Skeletal muscle satellite cell (primary cell): ENCODE results near the gene SEMA3C.
A peak's percentile ranks its signal among the peaks of the same experiment; 100 is the strongest.

Experiments used
- H3K27me3 ChIP-seq: 2 replicates; pipeline ENCODE4 v1.7.0; 2013; ENCODE audit warnings: low read length; ENCODE audit not compliant: control insufficient read depth, insufficient read depth
- H3K36me3 ChIP-seq: 2 replicates; pipeline ENCODE4 v1.7.0; 2013; ENCODE audit warnings: mild to moderate bottlenecking, control low read depth, low read length; ENCODE audit not compliant: insufficient read depth
- H3K4me1 ChIP-seq: 2 replicates; pipeline ENCODE4 v1.7.0; 2013; ENCODE audit warnings: low read length; ENCODE audit not compliant: control insufficient read depth, insufficient read depth
- H3K4me2 ChIP-seq: 2 replicates; pipeline ENCODE4 v1.7.0; 2013; ENCODE audit warnings: mild to moderate bottlenecking, low read length
- H3K4me3 ChIP-seq: 2 replicates; pipeline ENCODE4 v1.7.0; 2013; ENCODE audit warnings: low read length
- H3K9ac ChIP-seq: 2 replicates; pipeline ENCODE4 v1.7.0; 2013; ENCODE audit warnings: mild to moderate bottlenecking, low read depth, low read length, moderate library complexity
- H3K9me3 ChIP-seq: replicated peaks from 2 replicates; pipeline ENCODE4 v1.7.0; 2013; ENCODE audit warnings: mild to moderate bottlenecking, control low read depth, low read length

The SEMA3C gene

GRCh38 chr7:80740778-80741545, 177.9 kb downstream of the SEMA3C start:
- peaks cover 22% of the 10 kb centered on the region for H3K36me3 ChIP-seq
- H3K9ac ChIP-seq: peak overlapping the region; percentile 47
- H3K4me3 ChIP-seq: no peak overlapping the region
- H3K4me1 ChIP-seq: peaks cover 30% of the 10 kb centered on the region
- H3K27me3 ChIP-seq: no peaks in the 10 kb centered on the region
- H3K4me2 ChIP-seq: peak overlapping the region; percentile 55
- H3K9me3 ChIP-seq: no peaks in the 10 kb centered on the region

DNA sequence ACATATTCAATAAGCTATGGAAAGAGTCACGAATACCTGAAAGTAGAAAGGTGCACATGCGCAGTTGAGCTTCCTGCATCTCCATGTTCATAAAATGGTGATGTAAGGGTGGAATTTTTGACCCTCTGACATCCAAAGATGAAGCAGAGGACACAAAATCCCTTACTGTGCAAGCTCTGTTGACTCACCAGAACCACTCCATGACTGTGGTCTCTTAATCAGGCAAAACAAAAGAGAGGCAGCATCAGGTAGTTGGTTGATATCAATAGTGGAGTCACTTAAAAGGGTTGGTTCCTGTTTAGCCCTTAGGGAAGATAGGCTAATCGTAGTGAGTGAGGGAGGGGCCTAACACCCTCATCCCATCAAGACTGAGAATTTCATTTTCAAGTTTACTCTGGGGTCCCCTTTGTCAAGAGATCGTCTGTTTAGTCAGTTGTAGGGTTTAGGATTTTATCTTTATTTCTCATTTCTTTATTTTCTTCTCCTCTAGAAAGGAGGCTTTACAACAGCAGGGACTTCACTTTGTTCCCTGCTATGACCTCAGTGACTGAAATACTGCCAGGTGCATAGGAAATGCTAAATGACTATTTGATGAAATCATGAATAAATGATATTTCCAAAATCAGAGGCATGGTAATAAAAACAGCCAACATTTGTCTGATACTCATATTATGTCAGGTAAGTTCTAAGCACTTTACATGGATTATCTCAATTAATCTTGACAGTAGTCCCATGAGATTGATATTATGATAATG, 182.3 kb downstream of the SEMA3C start:
- H3K9me3 ChIP-seq: no peaks in the 10 kb centered on the region
- H3K4me3 ChIP-seq: no peak overlapping the region
- no peak overlapping the region for H3K9ac ChIP-seq
- H3K4me2 ChIP-seq: no peak overlapping the region
- no peaks in the 10 kb centered on the region for H3K27me3 ChIP-seq
- no peaks in the 10 kb centered on the region for H3K36me3 ChIP-seq
- H3K4me1 ChIP-seq: peaks cover 18% of the 10 kb centered on the region

- Histone ChIP-seq H3K4me1 (peaks cover 7% of the 10 kb centered on the region), H3K36me3 (no peaks in the 10 kb centered on the region), H3K4me2 (no peak overlapping the region), H3K9ac (no peak overlapping the region), H3K9me3 (no peaks in the 10 kb centered on the region), H3K4me3 (no peak overlapping the region), H3K27me3 (no peaks in the 10 kb centered on the region)
These were observed 183.5 kb downstream of the SEMA3C start for GRCh38 chr7:80735330-80735729.

GRCh38 chr7:80734011-80734410, 184.8 kb downstream of the SEMA3C start:
- Histone ChIP-seq H3K27me3 (no peaks in the 10 kb centered on the region), H3K4me3 (no peak overlapping the region), H3K4me2 (no peak overlapping the region), H3K9ac (no peak overlapping the region), H3K9me3 (no peaks in the 10 kb centered on the region), H3K36me3 (no peaks in the 10 kb centered on the region), H3K4me1 (peaks cover 3% of the 10 kb centered on the region)

DNA sequence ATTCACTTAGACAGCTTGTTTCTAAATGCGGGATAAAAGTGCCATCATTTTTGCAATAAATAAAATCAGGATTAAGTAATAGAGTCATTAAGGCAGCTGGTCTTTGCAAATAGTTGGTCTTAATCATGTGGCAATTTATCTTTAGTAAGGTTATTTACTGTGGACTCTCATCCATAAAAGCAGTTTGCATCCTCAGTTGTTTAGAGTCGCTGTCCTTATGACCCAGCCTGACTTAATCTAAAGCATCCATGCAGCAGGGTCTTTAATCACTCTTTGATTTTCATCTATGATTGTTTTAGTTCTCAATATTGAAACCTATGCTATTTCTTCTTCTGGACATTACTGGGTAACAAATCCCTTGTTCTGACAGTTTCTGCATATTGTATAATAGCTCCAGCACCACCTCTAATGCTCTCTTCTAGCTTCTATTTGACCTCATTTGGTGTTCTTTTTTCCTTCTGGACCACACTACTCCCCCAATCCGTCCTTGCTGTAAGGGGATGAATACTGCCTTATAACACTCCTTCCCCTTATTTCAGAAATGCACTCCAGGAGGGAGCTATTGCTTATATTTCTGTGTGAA, 185.4 kb downstream of the SEMA3C start:
- H3K9ac ChIP-seq: no peak overlapping the region
- no peaks in the 10 kb centered on the region for H3K36me3 ChIP-seq
- peaks cover 3% of the 10 kb centered on the region for H3K4me1 ChIP-seq
- H3K4me2 ChIP-seq: no peak overlapping the region
- H3K9me3 ChIP-seq: no peaks in the 10 kb centered on the region
- H3K4me3 ChIP-seq: no peak overlapping the region
- no peaks in the 10 kb centered on the region for H3K27me3 ChIP-seq

DNA sequence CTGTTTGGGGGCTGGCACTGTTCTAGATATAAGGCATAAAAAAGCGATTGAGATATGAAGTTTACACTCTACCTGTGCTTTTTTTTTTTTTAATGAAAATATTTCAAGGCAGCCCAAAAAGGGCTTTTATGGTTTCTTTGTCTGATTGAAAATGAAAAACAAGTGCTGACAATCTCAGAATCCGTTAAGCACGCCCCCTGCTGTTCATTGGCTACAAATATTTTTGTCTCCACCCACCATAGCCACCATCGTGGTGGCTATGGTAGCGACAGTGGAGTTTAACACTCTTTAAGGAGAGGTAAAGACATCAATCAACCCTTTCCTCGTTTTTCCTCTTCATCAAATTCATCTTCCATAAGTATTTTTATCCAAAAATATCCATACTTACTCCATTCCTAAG, 186.2 kb downstream of the SEMA3C start:
- Histone ChIP-seq H3K4me1 (peaks cover 3% of the 10 kb centered on the region), H3K4me3 (no peak overlapping the region), H3K27me3 (no peaks in the 10 kb centered on the region), H3K9me3 (no peaks in the 10 kb centered on the region), H3K4me2 (no peak overlapping the region), H3K36me3 (no peaks in the 10 kb centered on the region), H3K9ac (no peak overlapping the region)

GRCh38 chr7:80731281-80731680, 187.6 kb downstream of the SEMA3C start:
- H3K4me1 ChIP-seq: no peaks in the 10 kb centered on the region
- no peaks in the 10 kb centered on the region for H3K9me3 ChIP-seq
- H3K36me3 ChIP-seq: no peaks in the 10 kb centered on the region
- H3K9ac ChIP-seq: no peak overlapping the region
- no peak overlapping the region for H3K4me3 ChIP-seq
- H3K4me2 ChIP-seq: no peak overlapping the region
- H3K27me3 ChIP-seq: no peaks in the 10 kb centered on the region

DNA sequence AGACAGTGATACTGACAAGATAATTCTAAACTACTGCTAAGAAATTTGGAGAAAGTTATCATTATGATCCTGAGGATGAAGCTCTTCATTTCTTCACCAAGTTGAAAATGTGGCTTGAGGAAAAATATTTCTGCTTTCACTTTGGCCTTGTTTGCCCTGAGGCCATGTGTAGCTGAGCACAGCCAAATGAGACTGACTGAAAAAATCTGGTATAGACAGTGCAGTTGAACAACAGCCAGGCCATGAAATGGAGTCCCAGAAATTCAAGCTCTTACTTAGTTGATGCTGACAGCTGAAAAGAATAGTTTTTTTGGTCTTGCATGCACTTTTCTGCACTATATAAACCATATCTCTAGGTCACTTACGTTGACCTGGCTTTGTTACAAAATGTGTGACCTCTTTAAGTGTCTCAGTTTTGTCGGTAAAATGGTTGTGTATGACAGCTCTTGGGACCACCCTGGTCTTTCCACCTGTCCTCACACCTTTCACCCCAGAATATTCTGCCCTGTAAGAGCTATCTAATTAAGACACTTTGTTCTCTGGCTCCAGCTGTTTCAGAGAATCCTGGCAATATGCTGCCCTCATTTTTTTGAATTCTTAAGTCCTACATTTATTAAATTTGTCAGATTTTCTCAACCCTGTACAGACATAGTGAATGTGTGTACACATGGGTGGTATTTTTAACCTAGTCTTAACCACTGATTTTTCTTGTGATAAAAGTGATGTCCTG, 189.1 kb downstream of the SEMA3C start:
- Histone ChIP-seq H3K4me2 (no peak overlapping the region), H3K9me3 (no peaks in the 10 kb centered on the region), H3K9ac (no peak overlapping the region), H3K4me1 (peaks cover 8% of the 10 kb centered on the region), H3K4me3 (no peak overlapping the region), H3K27me3 (no peaks in the 10 kb centered on the region), H3K36me3 (no peaks in the 10 kb centered on the region)

- H3K36me3 ChIP-seq: no peaks in the 10 kb centered on the region
- H3K9me3 ChIP-seq: no peaks in the 10 kb centered on the region
- H3K4me3 ChIP-seq: no peak overlapping the region
- H3K9ac ChIP-seq: no peak overlapping the region
- no peak overlapping the region for H3K4me2 ChIP-seq
- H3K4me1 ChIP-seq: peaks cover 35% of the 10 kb centered on the region
- H3K27me3 ChIP-seq: no peaks in the 10 kb centered on the region
These were observed 192.2 kb downstream of the SEMA3C start for GRCh38 chr7:80726666-80727065.

- no peak overlapping the region for H3K4me3 ChIP-seq
- no peak overlapping the region for H3K4me2 ChIP-seq
- peaks cover 47% of the 10 kb centered on the region for H3K4me1 ChIP-seq
- no peaks in the 10 kb centered on the region for H3K9me3 ChIP-seq
- H3K27me3 ChIP-seq: no peaks in the 10 kb centered on the region
- no peaks in the 10 kb centered on the region for H3K36me3 ChIP-seq
- peak overlapping the region; percentile 19 for H3K9ac ChIP-seq
These were observed 193.7 kb downstream of the SEMA3C start for GRCh38 chr7:80725181-80725611.

DNA sequence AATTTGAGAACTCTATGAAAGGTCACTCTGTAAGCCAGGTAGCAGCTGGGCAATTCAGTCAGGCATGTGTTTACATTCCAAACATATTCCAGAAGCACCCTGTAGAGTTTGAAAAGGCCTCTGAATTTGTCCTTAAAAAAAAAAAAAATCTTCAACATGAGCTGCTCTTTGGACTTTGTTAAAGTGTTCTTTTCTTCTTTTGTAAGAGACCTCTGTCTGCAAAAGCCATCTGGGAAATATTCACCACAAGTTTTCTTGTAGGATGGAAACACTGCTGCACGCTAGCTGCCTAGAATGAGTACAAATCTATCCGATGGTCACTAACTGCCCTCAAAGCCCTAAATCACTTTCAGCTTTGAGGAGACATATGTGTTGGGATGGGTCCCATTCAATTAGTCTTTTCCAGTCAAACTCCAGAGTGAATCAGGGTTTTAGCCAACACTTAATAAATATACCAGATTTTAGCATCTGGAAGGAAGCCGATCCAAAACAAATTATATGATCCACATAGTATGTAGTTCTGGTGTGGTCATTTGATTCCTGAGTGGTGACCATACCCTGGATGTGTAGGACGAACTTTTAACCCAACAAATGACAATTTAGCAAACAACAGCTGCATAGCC, 194.5 kb downstream of the SEMA3C start:
- Histone ChIP-seq H3K27me3 (no peaks in the 10 kb centered on the region), H3K4me2 (peak overlapping the region; percentile 21), H3K9ac (peak overlapping the region; percentile 66), H3K4me3 (no peak overlapping the region), H3K4me1 (peaks cover 55% of the 10 kb centered on the region), H3K9me3 (no peaks in the 10 kb centered on the region), H3K36me3 (no peaks in the 10 kb centered on the region)
